CD14-positive monocyte (primary cell): Measurements from ENCODE around the gene SEC24C. TPM values are rescaled to one million over a fixed set of nuclear protein-coding genes. Genes with fewer than 3 reads are reported as not detected.

Experiments used
- DNase-seq, 3 donors: peaks; one replicate each; pipeline ENCODE4 v3.0.0-alpha.2; 2011 to 2022
- H2AFZ ChIP-seq: 2 replicates; pipeline ENCODE4 v1.6.0; 2012; ENCODE audit warnings: mild to moderate bottlenecking, low read depth, low read length, inconsistent platforms; ENCODE audit not compliant: insufficient read depth, poor library complexity, severe bottlenecking
- H3K27ac ChIP-seq, 2 donors: 1 replicate in 1 of 2; 2 replicates in 1 of 2; pipeline ENCODE4 v1.5.1; 2012 to 2013; ENCODE audit warnings: low read length in 2 of 2, control low read depth in 1 of 2, inconsistent platforms in 1 of 2, low read depth in 1 of 2, mild to moderate bottlenecking in 1 of 2
- H3K27me3 ChIP-seq, 2 donors: one replicate each; pipeline versions ENCODE4 v1.6.0 to v1.6.1; 2011 to 2013; ENCODE audit warnings: low read length in 2 of 2; ENCODE audit not compliant: control insufficient read depth in 2 of 2, insufficient read depth in 2 of 2
- H3K36me3 ChIP-seq, 2 donors: replicated peaks in 1 of 2; 1 replicate in 1 of 2; 2 replicates in 1 of 2; pipeline versions ENCODE4 v1.5.1 to v1.6.1; 2012 to 2013; ENCODE audit warnings: low read length in 2 of 2, control low read depth in 1 of 2, inconsistent platforms in 1 of 2, mild to moderate bottlenecking in 1 of 2; ENCODE audit not compliant: insufficient read depth in 2 of 2, control insufficient read depth in 1 of 2
- H3K4me1 ChIP-seq, 2 donors: 1 replicate in 1 of 2; 2 replicates in 1 of 2; pipeline versions ENCODE4 v1.5.1 to v1.6.1; 2012 to 2013; ENCODE audit warnings: low read length in 2 of 2, control low read depth in 1 of 2, inconsistent platforms in 1 of 2, mild to moderate bottlenecking in 1 of 2, moderate library complexity in 1 of 2; ENCODE audit not compliant: insufficient read depth in 2 of 2, control insufficient read depth in 1 of 2
- H3K4me2 ChIP-seq: replicated peaks from 2 replicates; pipeline ENCODE3; 2012; ENCODE audit warnings: low read length, moderate library complexity, mild to moderate bottlenecking; ENCODE audit not compliant: poor library complexity, severe bottlenecking; ENCODE audit errors: extremely low read depth
- H3K4me3 ChIP-seq, 3 experiments: fragments of 200-600 bp in 1 of 3; sonication (generic) in 1 of 3; replicated peaks in 1 of 3; 1 replicate in 2 of 3; 2 replicates in 1 of 3; pipeline ENCODE4 v1.5.1; 2011 to 2013; ENCODE audit warnings: low read length in 3 of 3, mild to moderate bottlenecking in 3 of 3, control low read depth in 2 of 3, low read depth in 2 of 3, inconsistent platforms in 1 of 3, moderate library complexity in 1 of 3
- H3K79me2 ChIP-seq: 2 replicates; pipeline ENCODE4 v1.6.0; 2012; ENCODE audit warnings: mild to moderate bottlenecking, control low read depth, inconsistent platforms, low read length, moderate library complexity; ENCODE audit not compliant: insufficient read depth
- H3K9ac ChIP-seq: 2 replicates; pipeline ENCODE4 v1.6.0; 2017; ENCODE audit warnings: low read length, mild to moderate bottlenecking; ENCODE audit not compliant: insufficient read depth, poor library complexity, severe bottlenecking
- H3K9me3 ChIP-seq, 2 donors: replicated peaks in 1 of 2; 1 replicate in 1 of 2; 2 replicates in 1 of 2; pipeline versions ENCODE4 v1.5.1 to v1.6.1; 2012 to 2013; ENCODE audit warnings: low read length in 2 of 2, control low read depth in 1 of 2; ENCODE audit not compliant: control insufficient read depth in 1 of 2, insufficient read depth in 1 of 2
- H4K20me1 ChIP-seq: 2 replicates; pipeline ENCODE4 v1.6.0; 2012; ENCODE audit warnings: mild to moderate bottlenecking, low read length, control low read depth, moderate library complexity; ENCODE audit not compliant: insufficient read depth
- H3K27ac Mint-ChIP-seq, 7 donors: one replicate each; pipeline ENCODE4 v1.8.0; 2020; ENCODE audit warnings: mild to moderate bottlenecking in 7 of 7, mixed read lengths in 7 of 7, moderate library complexity in 6 of 7, inconsistent platforms in 2 of 7
- H3K27me3 Mint-ChIP-seq, 3 donors: one replicate each; pipeline ENCODE4 v1.8.0; 2021 to 2022; ENCODE audit warnings: low read depth in 3 of 3, mild to moderate bottlenecking in 3 of 3, mixed read lengths in 3 of 3, moderate library complexity in 3 of 3, inconsistent platforms in 1 of 3
- H3K36me3 Mint-ChIP-seq, 2 donors: one replicate each; pipeline ENCODE4 v1.8.0; 2020; ENCODE audit warnings: mixed read lengths in 2 of 2, inconsistent platforms in 1 of 2, mild to moderate bottlenecking in 1 of 2
- H3K4me1 Mint-ChIP-seq: one replicate; pipeline ENCODE4 v1.8.0; 2020; ENCODE audit warnings: mild to moderate bottlenecking, mixed read lengths
- H3K4me3 Mint-ChIP-seq, 2 donors: one replicate each; pipeline ENCODE4 v1.8.0; 2020; ENCODE audit warnings: mild to moderate bottlenecking in 2 of 2, mixed read lengths in 2 of 2, moderate library complexity in 1 of 2
- H3K9me3 Mint-ChIP-seq, 7 donors: one replicate each; pipeline ENCODE4 v1.8.0; 2020 to 2022; ENCODE audit warnings: mixed read lengths in 7 of 7, mild to moderate bottlenecking in 6 of 7, moderate library complexity in 6 of 7, inconsistent platforms in 2 of 7
- CTCF ChIP-seq: fragments of 200-600 bp; IDR thresholded peaks from one replicate; pipeline ENCODE4 v1.8.0; 2022; ENCODE audit warnings: antibody characterized with exemption, mild to moderate bottlenecking
- WGBS: methylation state at CpG from one replicate; pipeline ENCODE4 v1.1.5; 2013; ENCODE audit warnings: missing lambda C conversion rate; ENCODE audit not compliant: insufficient coverage; 5-methylcytosine and 5-hydroxymethylcytosine counted together
- intact Hi-C, 2 donors: fragments of 100-400 bp; cut with micrococcal nuclease; formaldehyde crosslinking; loops; one replicate each; pipeline versions ENCODE4 v1.15.0 to v1.15.1; 2023
- polyA plus RNA-seq, 3 donors: library from polyadenylated mRNA; depleted of rRNA in 1 of 3; unstranded in 2 of 3; stranded (reverse) in 1 of 3; fragments of 300-500 nt in 2 of 3; fragments of >200 nt in 1 of 3; fragmentation: Illumina TruSeq in 2 of 3; gene quantifications; 1 replicate in 2 of 3; 2 replicates in 1 of 3; pipeline ENCODE4 v1.2.3, GENCODE V29; 2012 to 2021

SEC24C gene
- polyA plus RNA-seq, 3 donors: 25.7 to 65.8 (median 44.8) TPM

- Histone ChIP-seq H3K4me1 (peaks cover 51 to 56% of the 10 kb centered on the region in 2 donors), H4K20me1 (peaks cover 1% of the 10 kb centered on the region), H3K4me2 (no peak overlapping the region), H3K9me3 (no peaks in the 10 kb centered on the region), H3K27me3 (no peaks in the 10 kb centered on the region), H3K9ac (no peak overlapping the region), H2AFZ (no peak overlapping the region), H3K4me3 (no peak overlapping the region), H3K79me2 (peaks cover 32% of the 10 kb centered on the region), H3K36me3 (peaks cover 28 to 46% of the 10 kb centered on the region in 2 donors), H3K27ac (no peak overlapping the region)
- no peaks in the 10 kb centered on the region for H3K9me3 Mint-ChIP-seq
- no peak overlapping the region for H3K4me3 Mint-ChIP-seq
- intact Hi-C loops: loop anchor here in 1 of 2 donors (5.0 kb wide), 1 partner anchor 64 kb away; no protein-coding TSS in a partner anchor
- peaks cover 0 to 2% (median 0%) of the 10 kb centered on the region in 3 donors for H3K27me3 Mint-ChIP-seq
- peaks cover 42 to 56% of the 10 kb centered on the region in 2 donors for H3K36me3 Mint-ChIP-seq
- H3K4me1 Mint-ChIP-seq: peaks cover 54% of the 10 kb centered on the region
- DNase-seq: no peak
- H3K27ac Mint-ChIP-seq: no peak overlapping the region
- no peak for TF ChIP-seq CTCF
- WGBS: 87% methylated on average over 6 of the region's 7 CpGs
These were observed 69.2 kb downstream of the SEC24C start for GRCh38 chr10:73813333-73813732.

- Histone ChIP-seq H4K20me1 (no peaks in the 10 kb centered on the region), H3K4me2 (no peak overlapping the region), H3K79me2 (peaks cover 22% of the 10 kb centered on the region), H3K27me3 (no peaks in the 10 kb centered on the region), H3K9me3 (no peaks in the 10 kb centered on the region), H3K27ac (no peak overlapping the region), H2AFZ (no peak overlapping the region), H3K4me3 (no peak overlapping the region), H3K9ac (no peak overlapping the region), H3K36me3 (peaks cover 21 to 36% of the 10 kb centered on the region in 2 donors), H3K4me1 (peaks cover 59% of the 10 kb centered on the region in 2 donors)
- WGBS: 100% methylated on average over 5 of the region's 13 CpGs
- Mint-ChIP-seq H3K4me3 (no peak overlapping the region), H3K27me3 (peaks cover 0 to 2% (median 0%) of the 10 kb centered on the region in 3 donors), H3K27ac (no peak overlapping the region), H3K9me3 (no peaks in the 10 kb centered on the region), H3K36me3 (peaks cover 33 to 52% of the 10 kb centered on the region in 2 donors), H3K4me1 (peaks cover 56% of the 10 kb centered on the region)
- DNase-seq: no peak
- TF ChIP-seq CTCF: no peak
- intact Hi-C loops: loop anchor here in 1 of 2 donors (5.0 kb wide), 1 partner anchor 63 kb away; no protein-coding TSS in a partner anchor
These were observed 70.2 kb downstream of the SEC24C start for GRCh38 chr10:73814276-73814895.
